NCI-H526 treated with DMSO at 0.1 percent for 48 hours (cell line): ENCODE measurements around the gene TIGIT.

Experiments used
- DNase-seq: peaks from one replicate; lab custom pipeline; 2025; lab: John Stamatoyannopoulos, UW

TIGIT gene

DNA sequence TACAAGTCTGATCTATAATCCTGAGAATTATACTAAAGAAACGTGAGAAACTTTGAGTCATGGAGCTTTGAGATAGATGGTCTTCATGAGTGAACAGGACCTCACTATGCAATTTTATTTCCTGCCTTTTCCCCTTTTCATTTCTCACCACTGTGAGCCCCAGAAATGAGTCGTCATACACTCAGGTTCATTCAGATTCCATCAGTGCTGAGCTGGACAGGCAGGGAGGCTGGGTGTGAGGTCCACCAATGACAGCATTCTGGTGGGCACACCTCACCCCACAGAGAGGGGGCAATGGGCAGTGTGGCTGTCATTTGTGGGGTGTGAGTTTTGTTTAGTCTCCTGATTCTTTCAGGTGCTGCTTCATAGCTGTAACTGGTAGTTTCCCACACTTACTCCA, 16.9 kb downstream of the TIGIT start:
- no peak for DNase-seq

GRCh38 chr3:114313426-114313825, 19.6 kb downstream of the TIGIT start:
- no peak for DNase-seq

DNA sequence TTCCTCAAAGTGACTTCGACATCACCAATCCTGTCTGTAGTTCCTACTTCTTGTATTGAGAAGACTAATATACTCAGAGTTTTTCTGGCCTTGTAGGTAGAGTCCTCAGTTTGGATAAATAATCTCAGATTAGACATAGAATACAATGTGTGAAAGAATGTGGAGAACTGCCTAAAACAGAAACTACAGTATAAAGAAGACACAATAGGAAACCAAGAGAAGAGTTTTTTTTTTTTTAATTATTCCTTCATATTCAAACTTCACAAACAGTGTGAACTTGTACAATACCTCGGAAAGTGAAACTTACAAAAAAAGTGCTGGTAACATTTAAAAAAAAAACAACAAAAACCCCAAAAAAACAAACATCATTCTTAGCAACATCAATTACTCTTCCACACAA, 20.5 kb downstream of the TIGIT start:
- DNase-seq = no peak

DNA sequence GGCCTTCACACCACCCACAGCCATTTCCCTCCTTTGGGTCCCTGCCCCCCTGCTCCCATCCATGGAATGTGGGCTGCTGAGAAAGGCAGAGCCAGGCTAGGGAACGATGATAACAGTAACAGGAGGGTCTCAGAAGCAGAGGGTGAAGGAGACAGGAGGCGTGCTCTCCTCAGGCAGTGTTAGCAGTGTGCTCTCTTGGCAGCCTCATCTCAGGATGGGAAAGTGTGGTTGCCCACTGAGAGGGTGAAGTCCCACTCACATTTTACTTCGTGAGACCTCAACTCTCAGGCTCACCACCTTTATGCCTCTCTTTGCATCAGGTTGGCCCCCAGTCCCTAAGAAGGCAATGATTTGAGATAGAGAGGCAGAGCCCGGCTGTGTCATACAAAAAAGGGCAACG, 24.5 kb downstream of the TIGIT start:
- no peak for DNase-seq

- peak; percentile 96 for DNase-seq
These were observed 25.6 kb downstream of the TIGIT start for GRCh38 chr3:114319453-114319852.

DNA sequence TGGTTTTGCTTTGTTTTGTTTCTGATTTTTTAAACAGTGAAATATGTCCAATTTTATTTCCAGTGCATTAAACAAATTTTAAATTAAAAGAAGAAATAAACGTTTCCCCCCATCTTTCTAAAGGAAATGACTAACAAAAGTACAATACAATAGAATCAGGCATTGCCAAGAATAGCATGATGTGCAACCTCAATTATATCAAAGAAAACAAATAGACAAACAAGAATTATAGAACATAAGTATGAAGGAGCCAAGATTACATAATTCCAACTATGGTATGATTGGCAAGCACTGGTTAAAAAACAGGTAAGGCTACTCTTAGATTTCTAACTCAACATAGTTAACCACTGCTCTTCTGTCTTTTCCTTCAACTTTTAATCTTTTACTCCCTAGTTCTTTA, 26.4 kb downstream of the TIGIT start:
- DNase-seq = no peak

- DNase-seq = no peak
These were observed 29.9 kb downstream of the TIGIT start for GRCh38 chr3:114323546-114324254.

GRCh38 chr3:114327665-114328064, 33.8 kb downstream of the TIGIT start:
- no peak for DNase-seq

- DNase-seq = no peak
These were observed 34.5 kb downstream of the TIGIT start for GRCh38 chr3:114328345-114328744.

- no peak for DNase-seq
These were observed 36.0 kb downstream of the TIGIT start for GRCh38 chr3:114329823-114330222.

DNA sequence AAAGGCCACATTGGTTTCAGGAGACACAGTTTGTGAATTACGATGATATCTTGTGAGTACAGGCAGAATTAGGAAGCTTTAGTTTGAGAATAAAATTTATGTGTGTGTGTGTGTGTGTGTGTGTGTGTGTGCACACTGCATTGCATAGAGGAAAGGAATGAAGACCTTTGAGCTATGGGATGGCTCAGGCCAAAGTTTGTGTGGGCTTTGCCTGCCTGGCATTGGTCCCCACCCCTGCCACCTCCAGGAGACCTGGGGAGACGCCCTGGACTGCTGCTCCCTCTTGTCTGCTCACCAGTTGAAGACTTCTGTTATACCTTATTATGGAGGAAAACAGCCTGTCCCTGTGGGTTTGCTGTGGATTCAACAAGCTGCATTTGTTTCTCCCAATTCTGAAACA, 37.2 kb downstream of the TIGIT start:
- DNase-seq = no peak

GRCh38 chr3:114331710-114332109, 37.9 kb downstream of the TIGIT start:
- no peak for DNase-seq

GRCh38 chr3:114332342-114333179, 38.7 kb downstream of the TIGIT start:
- no peak for DNase-seq

DNA sequence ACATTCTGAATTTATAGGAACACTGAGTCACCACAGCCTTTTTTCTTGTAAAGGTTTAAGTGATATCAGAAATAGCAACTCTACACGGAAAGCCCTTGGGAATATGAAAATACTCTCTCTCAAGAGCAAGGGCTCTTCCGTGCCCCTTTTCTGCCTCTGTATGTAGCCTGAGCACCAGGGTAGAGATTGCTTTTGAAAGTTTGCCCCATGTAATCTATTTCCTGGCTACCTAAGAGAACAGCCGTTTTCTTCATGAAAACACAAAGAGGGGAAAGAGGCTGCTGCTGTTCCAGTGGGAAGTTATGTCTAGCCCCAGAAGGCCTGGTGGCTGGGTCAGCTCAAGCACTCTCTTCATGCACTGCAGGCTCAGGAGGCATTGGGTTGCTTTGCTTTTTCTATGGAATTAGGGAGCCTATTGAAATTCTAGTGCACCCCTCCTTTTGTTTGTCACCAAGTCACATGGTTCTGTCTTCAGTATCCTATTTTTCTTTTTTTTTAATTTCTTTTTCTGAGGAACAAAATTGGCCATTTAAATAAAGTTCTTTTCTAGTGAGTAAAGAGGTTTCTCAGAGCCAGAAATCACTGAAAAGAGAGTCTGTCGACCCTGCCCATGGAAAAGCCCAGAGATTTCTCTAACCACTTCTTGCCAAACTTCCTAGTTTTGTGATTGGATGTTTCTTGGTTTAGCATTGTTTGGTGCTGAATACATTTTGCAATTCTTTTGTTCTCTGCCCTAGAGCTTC, 39.5 kb downstream of the TIGIT start:
- no peak for DNase-seq

- DNase-seq = no peak
These were observed 40.1 kb downstream of the TIGIT start for GRCh38 chr3:114333923-114334240.

GRCh38 chr3:114336122-114336697, 42.4 kb downstream of the TIGIT start:
- DNase-seq = no peak

DNA sequence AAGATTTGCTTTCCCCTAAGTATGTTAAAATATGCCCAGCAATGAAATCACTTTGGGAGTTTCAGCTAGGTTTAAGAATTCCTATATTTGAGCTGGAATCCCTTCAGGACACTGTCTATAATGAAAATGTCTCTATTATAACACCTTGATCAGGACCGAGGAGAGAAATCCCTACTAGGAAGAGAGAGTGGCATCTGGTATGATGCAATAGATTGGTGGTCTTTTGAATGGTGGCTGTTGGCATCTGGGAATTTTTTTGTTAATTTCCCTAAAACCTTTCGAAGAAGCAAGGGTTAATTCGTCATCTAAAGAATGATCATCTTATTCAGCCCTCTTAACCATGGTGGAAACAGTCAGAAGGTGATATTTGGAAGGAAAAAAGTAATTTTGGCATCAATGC, 43.0 kb downstream of the TIGIT start:
- DNase-seq = no peak

DNA sequence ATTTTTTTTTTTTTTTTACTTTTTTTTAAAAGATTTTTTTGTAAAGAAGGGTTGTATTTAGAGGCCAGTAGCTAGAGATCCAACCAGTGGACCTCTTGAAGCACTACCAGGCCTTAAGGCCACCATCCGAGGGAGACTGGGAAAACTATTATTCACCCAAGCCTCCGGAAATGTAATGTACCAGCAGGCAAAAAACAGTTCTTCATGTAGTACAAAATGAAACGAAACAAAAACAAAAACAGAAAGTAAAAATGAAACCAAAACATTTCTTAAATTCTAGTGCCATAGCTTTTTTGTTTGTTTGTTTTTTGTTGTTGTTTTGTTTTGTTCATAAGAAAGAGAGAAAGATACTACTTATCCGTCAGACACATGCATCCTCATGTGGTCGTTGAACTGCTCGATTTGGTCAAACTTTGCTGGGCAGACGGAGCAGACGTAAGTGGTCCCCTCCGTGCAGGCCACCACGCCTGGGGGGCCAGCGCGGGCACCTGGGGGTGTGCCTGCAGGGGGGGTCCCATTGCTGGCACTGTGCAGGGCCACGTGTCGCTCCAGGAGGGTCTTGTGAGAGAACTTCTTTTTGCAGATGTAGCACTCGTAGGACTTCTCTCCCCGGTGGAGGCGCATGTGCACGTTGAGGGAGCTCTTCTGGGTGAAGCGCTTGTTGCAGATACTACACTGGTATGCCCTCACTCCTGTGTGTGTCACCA, 45.0 kb downstream of the TIGIT start:
- no peak for DNase-seq

GRCh38 chr3:114344492-114344891, 50.7 kb downstream of the TIGIT start:
- no peak for DNase-seq

GRCh38 chr3:114350271-114350670, 56.4 kb downstream of the TIGIT start:
- no peak for DNase-seq

GRCh38 chr3:114350690-114351089, 56.9 kb downstream of the TIGIT start:
- DNase-seq = no peak
